BJ (cell line): ENCODE measurements around the gene HECTD2. TPM values are rescaled to one million over a fixed set of nuclear protein-coding genes. Genes with fewer than 3 reads are reported as not detected.

Source experiments
- CTCF ChIA-PET: fragments of 350-600 bp; formaldehyde crosslinking; extraction: SDS; loops from one replicate; lab custom pipeline; 2021; ENCODE audit warnings: antibody characterized with exemption, inconsistent platforms; lab: Yijun Ruan, JAX
- POLR2A ChIA-PET: fragments of 300-600 bp; sonication (Branson Sonifier 250); formaldehyde crosslinking; extraction: SDS; loops from one replicate; lab custom pipeline; 2021; ENCODE audit warnings: antibody characterized with exemption; lab: Charles Lee
- DNase-seq: peaks from one replicate; pipeline ENCODE4 v3.0.0-alpha.2; 2011; ENCODE audit warnings: low read depth
- H3K27me3 ChIP-seq: 2 replicates; pipeline ENCODE4 v1.6.0; 2011; ENCODE audit warnings: low read length; ENCODE audit not compliant: control insufficient read depth, insufficient read depth
- H3K36me3 ChIP-seq: 2 replicates; pipeline ENCODE4 v1.5.1; 2011; ENCODE audit warnings: low read length; ENCODE audit not compliant: control insufficient read depth, insufficient read depth
- H3K4me3 ChIP-seq: 2 replicates; pipeline ENCODE4 v1.5.1; 2011; ENCODE audit warnings: low read depth, mild to moderate bottlenecking, control low read depth, low read length
- CTCF ChIP-seq: IDR thresholded peaks from 2 replicates; pipeline ENCODE4 v1.5.1; 2011; ENCODE audit warnings: low read depth, mild to moderate bottlenecking, control low read depth, inconsistent platforms, low read length, moderate library complexity; ENCODE audit not compliant: insufficient read depth
- polyA plus RNA-seq: library from polyadenylated mRNA; depleted of rRNA; stranded (reverse); fragments of >200 nt; gene quantifications from 2 replicates; pipeline ENCODE4 v1.2.3, GENCODE V29; 2011

The HECTD2 gene
- polyA plus RNA-seq, 1 experiment, result 3.6 TPM

GRCh38 chr10:91540733-91541132 is 130.6 kb downstream of the HECTD2 start:
- no peak for TF ChIP-seq CTCF
- POLR2A ChIA-PET, result no interaction called here

GRCh38 chr10:91541481-91541880 is 131.3 kb downstream of the HECTD2 start:
- no peak for DNase-seq
- CTCF ChIA-PET, result interaction anchor here (0.6 to 5.5 kb wide), 7 partner anchors 10 to 432 kb away, joined by 3 to 36 read pairs (median 5); no protein-coding TSS in a partner anchor
- H3K27me3 ChIP-seq, result no peaks in the 10 kb centered on the region

More at GRCh38 chr10:91540733-91541132, 130.6 kb downstream of the HECTD2 start:
- CTCF ChIA-PET, result interaction anchor here (0.7 to 5.5 kb wide), 7 partner anchors 11 to 1727 kb away, joined by 3 to 36 read pairs (median 3); no protein-coding TSS in a partner anchor
- no peaks in the 10 kb centered on the region for H3K27me3 ChIP-seq
- no peak for DNase-seq
- H3K4me3 ChIP-seq, result no peak overlapping the region
- H3K36me3 ChIP-seq, result no peaks in the 10 kb centered on the region

GRCh38 chr10:91545384-91545783 is 135.2 kb downstream of the HECTD2 start:
- H3K36me3 ChIP-seq, result no peaks in the 10 kb centered on the region
- DNase-seq, result no peak
- ChIA-PET POLR2A (no interaction called here), CTCF (no interaction called here)
- H3K4me3 ChIP-seq, result no peak overlapping the region
- TF ChIP-seq CTCF, result no peak
- no peaks in the 10 kb centered on the region for H3K27me3 ChIP-seq

More at GRCh38 chr10:91541481-91541880, 131.3 kb downstream of the HECTD2 start:
- POLR2A ChIA-PET, result no interaction called here
- Histone ChIP-seq H3K36me3 (no peaks in the 10 kb centered on the region), H3K4me3 (no peak overlapping the region)
- TF ChIP-seq CTCF, result no peak

- no peak for DNase-seq
- CTCF ChIA-PET, result no interaction called here
- POLR2A ChIA-PET, result no interaction called here
- Histone ChIP-seq H3K27me3 (no peaks in the 10 kb centered on the region), H3K36me3 (no peaks in the 10 kb centered on the region), H3K4me3 (no peak overlapping the region)
- TF ChIP-seq CTCF, result no peak
Observed at GRCh38 chr10:91545838-91546237, 135.7 kb downstream of the HECTD2 start.

- POLR2A ChIA-PET, result no interaction called here
- no peak for TF ChIP-seq CTCF
- no peaks in the 10 kb centered on the region for H3K27me3 ChIP-seq
- no peak for DNase-seq
- no peaks in the 10 kb centered on the region for H3K36me3 ChIP-seq
- CTCF ChIA-PET, result no interaction called here
- H3K4me3 ChIP-seq, result no peak overlapping the region
Observed at GRCh38 chr10:91549262-91549661, 139.1 kb downstream of the HECTD2 start.
